Measurements from ENCODE around the gene TMEM178A. TPM values are rescaled to one million over a fixed set of nuclear protein-coding genes. Genes with fewer than 3 reads are reported as not detected.

Gene TMEM178A
- total RNA-seq, 4 donors from 2014 or later = 1.6 to 7.5 (median 4.6) TPM

- 79 to 88% methylated on average over 3 of the region's 3 CpGs for WGBS, 2 donors (ENCODE audit: low coverage in 1 of 2)
- no peak for TF ChIP-seq CTCF (IDR thresholded peaks at IDR 0.05)
- no peak for TF ChIP-seq POLR2A (IDR thresholded peaks at IDR 0.05)
- no peak for TF ChIP-seq EP300 (IDR thresholded peaks at IDR 0.05; ENCODE audit: low read depth)
- no peak for TF ChIP-seq POLR2AphosphoS5 (IDR thresholded peaks at IDR 0.05)
- Histone ChIP-seq H3K4me3 (no peak overlapping the region), H3K36me3 (no peaks in the 10 kb centered on the region), H3K9me3 (no peaks in the 10 kb centered on the region), H3K27ac (no peak overlapping the region), H3K27me3 (no peaks in the 10 kb centered on the region), H3K4me1 (no peaks in the 10 kb centered on the region)
- no peak for DNase-seq
- intact Hi-C loops (cut with DNase I; ENCODE audit: low total_unique reads) = no loop called here
- in situ Hi-C loops (cut with MboI; ENCODE audit: low pct_ligation_motif_present in 1 of 4, low pct_unique_long_range_greater_than_20kb in 1 of 4, low sequenced_read_pairs in 3 of 4) = no loop called here
These were observed 36.1 kb upstream of the TMEM178A start for GRCh38 chr2:39629646-39630045.

- no peak for DNase-seq
- no peaks in the 10 kb centered on the region for H3K36me3 ChIP-seq
- 68 to 74% methylated on average over 3 of the region's 3 CpGs for WGBS, 2 donors (ENCODE audit: low coverage in 1 of 2)
- no peak overlapping the region for H3K27ac ChIP-seq
- in situ Hi-C loops (cut with MboI; ENCODE audit: low pct_ligation_motif_present in 1 of 4, low pct_unique_long_range_greater_than_20kb in 1 of 4, low sequenced_read_pairs in 3 of 4) = no loop called here
- intact Hi-C loops (cut with DNase I; ENCODE audit: low total_unique reads) = no loop called here
- no peak overlapping the region for H3K4me3 ChIP-seq
- TF ChIP-seq POLR2A (IDR thresholded peaks at IDR 0.05) = no peak
- TF ChIP-seq EP300 (IDR thresholded peaks at IDR 0.05; ENCODE audit: low read depth) = no peak
- no peak for TF ChIP-seq POLR2AphosphoS5 (IDR thresholded peaks at IDR 0.05)
- no peak for TF ChIP-seq CTCF (IDR thresholded peaks at IDR 0.05)
- H3K27me3 ChIP-seq = no peaks in the 10 kb centered on the region
- H3K4me1 ChIP-seq = no peaks in the 10 kb centered on the region
- H3K9me3 ChIP-seq = no peaks in the 10 kb centered on the region
These were observed 34.5 kb upstream of the TMEM178A start for GRCh38 chr2:39631256-39631655.

- intact Hi-C loops (cut with DNase I; ENCODE audit: low total_unique reads) = no loop called here
- no peak for TF ChIP-seq POLR2AphosphoS5 (IDR thresholded peaks at IDR 0.05)
- Histone ChIP-seq H3K9me3 (no peaks in the 10 kb centered on the region), H3K36me3 (no peaks in the 10 kb centered on the region), H3K27me3 (no peaks in the 10 kb centered on the region), H3K4me1 (no peaks in the 10 kb centered on the region), H3K4me3 (no peak overlapping the region), H3K27ac (no peak overlapping the region)
- in situ Hi-C loops (cut with MboI; ENCODE audit: low pct_ligation_motif_present in 1 of 4, low pct_unique_long_range_greater_than_20kb in 1 of 4, low sequenced_read_pairs in 3 of 4) = no loop called here
- no peak for DNase-seq
- 42% methylated on average over 3 of the region's 3 CpGs; no CpG with 5 or more reads in 1 of the 2 donors for WGBS, 2 donors (ENCODE audit: low coverage in 1 of 2)
These were observed 34.0 kb upstream of the TMEM178A start for GRCh38 chr2:39631718-39632117.

- no peak for DNase-seq
- intact Hi-C loops (cut with DNase I; ENCODE audit: low total_unique reads) = no loop called here
- in situ Hi-C loops (cut with MboI; ENCODE audit: low pct_ligation_motif_present in 1 of 4, low pct_unique_long_range_greater_than_20kb in 1 of 4, low sequenced_read_pairs in 3 of 4) = no loop called here
- Histone ChIP-seq H3K27me3 (no peaks in the 10 kb centered on the region), H3K4me3 (no peak overlapping the region), H3K36me3 (no peaks in the 10 kb centered on the region), H3K27ac (no peak overlapping the region), H3K4me1 (no peaks in the 10 kb centered on the region), H3K9me3 (no peaks in the 10 kb centered on the region)
- TF ChIP-seq CTCF (IDR thresholded peaks at IDR 0.05) (no peak), POLR2AphosphoS5 (IDR thresholded peaks at IDR 0.05) (no peak), POLR2A (IDR thresholded peaks at IDR 0.05) (no peak), EP300 (IDR thresholded peaks at IDR 0.05; ENCODE audit: low read depth) (no peak)
- WGBS, 2 donors (ENCODE audit: low coverage in 1 of 2) = 88 to 91% methylated on average over 4 of the region's 4 CpGs
These were observed 32.8 kb upstream of the TMEM178A start for GRCh38 chr2:39632876-39633275.

GRCh38 chr2:39636306-39636705 is 29.4 kb upstream of the TMEM178A start:
- Histone ChIP-seq H3K27me3 (no peaks in the 10 kb centered on the region), H3K4me3 (no peak overlapping the region), H3K9me3 (no peaks in the 10 kb centered on the region), H3K27ac (no peak overlapping the region), H3K4me1 (no peaks in the 10 kb centered on the region), H3K36me3 (no peaks in the 10 kb centered on the region)
- 76 to 77% methylated on average over 3 of the region's 3 CpGs for WGBS, 2 donors (ENCODE audit: low coverage in 1 of 2)
- in situ Hi-C loops (cut with MboI; ENCODE audit: low pct_ligation_motif_present in 1 of 4, low pct_unique_long_range_greater_than_20kb in 1 of 4, low sequenced_read_pairs in 3 of 4) (no loop called here), intact Hi-C loops (cut with DNase I; ENCODE audit: low total_unique reads) (no loop called here)
- TF ChIP-seq EP300 (IDR thresholded peaks at IDR 0.05; ENCODE audit: low read depth) (no peak), POLR2AphosphoS5 (IDR thresholded peaks at IDR 0.05) (no peak), POLR2A (IDR thresholded peaks at IDR 0.05) (no peak), CTCF (IDR thresholded peaks at IDR 0.05) (no peak)
- DNase-seq = no peak

All from transverse colon (tissue), 4 donors.